ENCODE results near the gene MAPK11.

The MAPK11 gene

DNA sequence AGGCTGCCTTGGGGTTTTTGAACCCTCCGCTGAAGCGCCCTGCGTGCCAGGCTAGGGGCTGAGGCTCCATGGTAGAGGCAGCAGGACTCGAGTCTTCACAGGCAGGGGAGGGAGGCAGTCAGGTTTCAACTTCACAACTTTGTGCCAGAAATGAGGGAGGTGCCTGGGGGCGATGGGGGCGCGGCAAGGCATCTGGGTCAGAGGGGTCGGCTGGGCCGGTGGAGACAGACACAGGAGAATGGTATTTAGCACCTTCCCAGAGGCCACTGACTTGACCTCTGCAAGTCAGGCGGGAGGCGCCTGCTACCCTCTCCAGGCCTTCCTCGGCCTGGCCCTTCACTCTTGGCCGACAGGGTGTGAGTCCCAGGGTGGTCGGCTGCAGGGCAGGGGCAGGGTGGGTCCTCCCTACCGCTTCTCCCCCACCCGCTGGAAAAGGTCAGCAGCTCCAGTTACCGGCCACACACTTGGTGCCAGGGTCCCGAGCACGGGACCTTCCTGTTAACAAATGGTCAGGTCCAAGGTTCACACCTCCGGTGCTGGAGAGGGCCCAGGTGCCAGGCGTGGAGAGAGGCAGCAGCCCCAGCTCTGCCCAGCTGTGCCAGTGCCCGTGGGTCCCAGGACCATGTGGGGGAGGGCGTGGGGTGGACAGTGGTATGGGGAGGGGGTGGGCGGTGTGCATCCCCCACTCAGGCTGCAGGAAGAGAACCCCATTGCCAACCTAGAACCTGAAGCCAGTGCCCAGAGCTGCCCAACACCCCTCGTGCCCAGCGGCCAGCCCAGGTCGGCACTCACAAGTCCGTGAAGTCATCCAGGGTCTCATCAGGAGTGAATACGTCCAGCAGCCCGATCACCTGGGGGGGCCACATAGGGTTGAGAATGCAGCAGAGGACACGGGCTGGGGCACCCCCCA lies 12.5 kb downstream of the MAPK11 start:
- no peak overlapping the region for H3K4me3 ChIP-seq (ENCODE audit: low read depth, low read length)

GRCh38 chr22:50257041-50257440 lies 13.1 kb downstream of the MAPK11 start:
- no peak for DNase-seq (ENCODE audit: low read depth)
- no peak for TF ChIP-seq CTCF (IDR thresholded peaks at IDR 0.05; ENCODE audit: insufficient read depth, low read depth, low read length, missing control alignments)

More for the DNA sequence above, 12.5 kb downstream of the MAPK11 start:
- TF ChIP-seq CTCF (IDR thresholded peaks at IDR 0.05; ENCODE audit: insufficient read depth, low read depth, low read length, missing control alignments) = no peak
- DNase-seq (ENCODE audit: low read depth) = no peak

GRCh38 chr22:50256258-50256862 lies 13.8 kb downstream of the MAPK11 start:
- H3K4me3 ChIP-seq (ENCODE audit: low read depth, low read length) = no peak overlapping the region
- no peak for TF ChIP-seq CTCF (IDR thresholded peaks at IDR 0.05; ENCODE audit: insufficient read depth, low read depth, low read length, missing control alignments)
- DNase-seq (ENCODE audit: low read depth) = no peak

More at GRCh38 chr22:50257041-50257440, 13.1 kb downstream of the MAPK11 start:
- no peak overlapping the region for H3K4me3 ChIP-seq (ENCODE audit: low read depth, low read length)

DNA sequence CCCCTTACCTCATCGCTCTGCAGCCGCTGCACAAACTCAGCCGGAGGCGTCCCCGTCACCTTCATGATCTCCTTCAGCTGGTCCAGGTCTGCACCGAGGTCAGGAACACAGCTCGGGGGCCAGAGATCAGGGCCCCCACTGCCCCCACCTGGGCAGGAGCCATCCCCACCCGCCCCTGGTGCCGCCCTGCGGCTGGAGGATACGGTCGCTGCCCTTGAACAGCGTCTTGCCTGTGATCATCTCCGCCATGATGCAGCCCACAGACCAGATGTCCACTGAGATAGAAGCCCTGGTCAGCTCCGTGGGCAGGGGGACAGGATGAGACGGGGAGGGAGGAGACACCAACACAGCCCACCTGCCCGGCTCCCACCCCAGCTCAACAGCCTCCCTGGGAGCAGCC lies 14.6 kb downstream of the MAPK11 start:
- no peak overlapping the region for H3K4me3 ChIP-seq (ENCODE audit: low read depth, low read length)
- TF ChIP-seq CTCF (IDR thresholded peaks at IDR 0.05; ENCODE audit: insufficient read depth, low read depth, low read length, missing control alignments) = no peak
- DNase-seq (ENCODE audit: low read depth) = no peak

GRCh38 chr22:50255099-50255498 lies 15.1 kb downstream of the MAPK11 start:
- H3K4me3 ChIP-seq (ENCODE audit: low read depth, low read length) = no peak overlapping the region
- DNase-seq (ENCODE audit: low read depth) = no peak
- no peak for TF ChIP-seq CTCF (IDR thresholded peaks at IDR 0.05; ENCODE audit: insufficient read depth, low read depth, low read length, missing control alignments)

DNA sequence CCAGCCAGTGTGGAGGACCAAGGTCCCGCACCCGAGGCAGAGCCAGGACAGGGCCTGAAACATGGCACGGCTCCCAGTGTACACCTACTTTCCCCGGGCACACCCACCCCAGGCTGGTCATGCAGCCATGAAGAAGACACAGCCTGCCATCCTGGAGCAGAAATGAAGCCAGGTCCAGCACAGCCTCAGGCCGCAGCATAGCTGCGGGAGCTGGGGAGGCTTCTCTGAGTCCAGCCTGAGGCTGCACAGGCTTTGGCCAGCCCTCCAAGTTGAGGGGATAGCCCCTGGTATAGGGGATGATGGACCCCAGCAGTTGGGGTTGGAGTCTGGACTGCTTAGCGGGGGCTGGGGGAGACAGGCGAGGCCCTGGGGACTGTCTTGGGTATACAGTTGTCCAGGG lies 16.2 kb downstream of the MAPK11 start:
- DNase-seq (ENCODE audit: low read depth) = no peak
- TF ChIP-seq CTCF (IDR thresholded peaks at IDR 0.05; ENCODE audit: insufficient read depth, low read depth, low read length, missing control alignments) = no peak

More for the DNA sequence above, 16.2 kb downstream of the MAPK11 start:
- H3K4me3 ChIP-seq (ENCODE audit: low read depth, low read length) = no peak overlapping the region
